Measurements from ENCODE around the gene NR2C2. TPM values are rescaled to one million over a fixed set of nuclear protein-coding genes. Genes with fewer than 3 reads are reported as not detected.

The NR2C2 gene
- 10 to 100 TPM; 37.7 to 41.9 TPM for total RNA-seq
- 10 to 100 TPM; 52.6 to 65.4 (median 57.2) TPM for polyA plus RNA-seq (ENCODE audit: insufficient read length in 6 of 6)
- long read RNA-seq, donor 1, partial matches to known transcripts: 54 of 57 reads
- long read RNA-seq, donor 1, other reads (novel, unspliced or antisense): 0 of 57 reads
- long read RNA-seq, donor 2, partial matches to known transcripts: 51 of 62 reads
- long read RNA-seq, donor 2, other reads (novel, unspliced or antisense): 6 of 62 reads
- long read RNA-seq, donor 3, partial matches to known transcripts: 0 of 7 reads
- long read RNA-seq, donor 3, other reads (novel, unspliced or antisense): 0 of 7 reads
- long read RNA-seq, donor 4, partial matches to known transcripts: 0 of 1 reads
- long read RNA-seq, donor 4, other reads (novel, unspliced or antisense): 1 of 1 reads
- long read RNA-seq, donor 5, partial matches to known transcripts: 0 of 3 reads
- long read RNA-seq, donor 5, other reads (novel, unspliced or antisense): 0 of 3 reads
- long read RNA-seq, donor 6, partial matches to known transcripts: 18 of 26 reads
- long read RNA-seq, donor 6, other reads (novel, unspliced or antisense): 7 of 26 reads
- long read RNA-seq, donor 7, partial matches to known transcripts: 40 of 41 reads
- long read RNA-seq, donor 7, other reads (novel, unspliced or antisense): 0 of 41 reads
- long read RNA-seq, donor 8, partial matches to known transcripts: 0 of 7 reads
- long read RNA-seq, donor 8, other reads (novel, unspliced or antisense): 0 of 7 reads
- long read RNA-seq, donor 9: 0 reads
- long read RNA-seq, donor 10: 0 reads
- long read RNA-seq, donor 11, partial matches to known transcripts: 24 of 95 reads
- long read RNA-seq, donor 11, other reads (novel, unspliced or antisense): 66 of 95 reads
- long read RNA-seq, donor 12, partial matches to known transcripts: 0 of 6 reads
- long read RNA-seq, donor 12, other reads (novel, unspliced or antisense): 0 of 6 reads

DNA sequence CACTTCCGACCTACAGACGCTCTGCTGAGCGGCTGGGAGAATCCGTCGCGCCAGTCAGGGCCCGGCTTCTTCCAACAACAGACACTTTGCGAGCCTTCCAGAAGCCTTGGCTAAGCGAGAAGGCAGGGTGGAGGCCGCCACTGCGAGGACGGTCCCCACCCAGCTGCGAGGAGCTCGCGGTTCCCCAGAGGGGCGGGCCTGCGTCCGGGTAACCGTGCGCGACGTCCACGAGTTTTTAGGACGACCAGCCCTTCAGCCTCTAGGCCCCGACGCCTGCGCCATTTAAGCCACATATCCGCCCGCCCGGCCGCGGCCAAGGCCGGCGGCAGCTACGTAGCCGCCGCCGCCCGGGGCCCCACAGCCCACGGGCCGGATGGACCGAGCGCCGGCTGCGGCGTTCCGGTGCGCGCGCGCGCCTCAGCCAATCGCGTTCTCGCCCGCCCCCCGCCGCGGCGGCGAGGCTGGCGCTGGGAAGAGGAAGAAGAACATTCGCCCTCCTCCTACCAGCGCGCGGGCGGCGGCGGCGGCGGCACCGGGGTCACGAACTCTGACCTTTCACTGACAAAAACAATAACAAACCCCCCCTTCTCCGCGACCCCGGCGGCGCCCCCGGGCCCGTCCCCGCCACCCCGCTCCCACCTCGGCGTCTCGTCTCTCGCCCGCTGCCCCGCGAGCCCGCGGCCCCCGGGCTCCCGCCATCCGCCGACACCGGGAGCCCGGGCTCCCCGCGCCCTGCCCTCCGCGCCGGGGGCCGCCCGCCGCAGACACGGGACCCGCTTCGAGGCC lies at the start of gene NR2C2:
Gene NR2C2, plus strand, starts transcription at position 484 of the 786 bp plus-strand sequence. CDS start 56,332 bp downstream, outside the sequence.
- Histone ChIP-seq H3K27ac (peak within 1 kb of the TSS; percentile 97 to 99), H3K9me3 (no peaks in the 10 kb centered on the region), H3K4me3 (peak within 1 kb of the TSS; percentile 81), H3K4me1 (peaks cover 16 to 39% of the 10 kb centered on the region in 2 donors), H3K27me3 (no peaks in the 10 kb centered on the region), H3K36me3 (peaks cover 0 to 28% of the 10 kb centered on the region in 2 donors)
- intact Hi-C loops (cut with DNase I): no loop called here
- peak; percentile 74 for ATAC-seq
- peak; percentile 80 to 97 (median 90) for DNase-seq
- TF ChIP-seq, protein P1, sequence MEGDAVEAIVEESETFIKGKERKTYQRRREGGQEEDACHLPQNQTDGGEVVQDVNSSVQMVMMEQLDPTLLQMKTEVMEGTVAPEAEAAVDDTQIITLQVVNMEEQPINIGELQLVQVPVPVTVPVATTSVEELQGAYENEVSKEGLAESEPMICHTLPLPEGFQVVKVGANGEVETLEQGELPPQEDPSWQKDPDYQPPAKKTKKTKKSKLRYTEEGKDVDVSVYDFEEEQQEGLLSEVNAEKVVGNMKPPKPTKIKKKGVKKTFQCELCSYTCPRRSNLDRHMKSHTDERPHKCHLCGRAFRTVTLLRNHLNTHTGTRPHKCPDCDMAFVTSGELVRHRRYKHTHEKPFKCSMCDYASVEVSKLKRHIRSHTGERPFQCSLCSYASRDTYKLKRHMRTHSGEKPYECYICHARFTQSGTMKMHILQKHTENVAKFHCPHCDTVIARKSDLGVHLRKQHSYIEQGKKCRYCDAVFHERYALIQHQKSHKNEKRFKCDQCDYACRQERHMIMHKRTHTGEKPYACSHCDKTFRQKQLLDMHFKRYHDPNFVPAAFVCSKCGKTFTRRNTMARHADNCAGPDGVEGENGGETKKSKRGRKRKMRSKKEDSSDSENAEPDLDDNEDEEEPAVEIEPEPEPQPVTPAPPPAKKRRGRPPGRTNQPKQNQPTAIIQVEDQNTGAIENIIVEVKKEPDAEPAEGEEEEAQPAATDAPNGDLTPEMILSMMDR (IDR thresholded peaks at IDR 0.05): no peak

- H3K27ac ChIP-seq: no peak overlapping the region
- H3K9me3 ChIP-seq: no peaks in the 10 kb centered on the region
- TF ChIP-seq, protein P1 (IDR thresholded peaks at IDR 0.05): no peak
- peaks cover 0 to 28% of the 10 kb centered on the region in 2 donors for H3K36me3 ChIP-seq
- no peak for DNase-seq
- H3K27me3 ChIP-seq: no peaks in the 10 kb centered on the region
- H3K4me3 ChIP-seq: no peak overlapping the region
- ATAC-seq: no peak
- no peaks in the 10 kb centered on the region for H3K4me1 ChIP-seq
- intact Hi-C loops (cut with DNase I): no loop called here
Measured at GRCh38 chr3:14898929-14899328, 48.5 kb upstream of the NR2C2 start.

- ATAC-seq: no peak
- Histone ChIP-seq H3K27me3 (no peaks in the 10 kb centered on the region), H3K9me3 (no peaks in the 10 kb centered on the region), H3K36me3 (peaks cover 0 to 28% of the 10 kb centered on the region in 2 donors), H3K4me1 (no peaks in the 10 kb centered on the region), H3K27ac (no peak overlapping the region), H3K4me3 (no peak overlapping the region)
- intact Hi-C loops (cut with DNase I): no loop called here
- DNase-seq: no peak
- TF ChIP-seq, protein P1 (IDR thresholded peaks at IDR 0.05): no peak
Measured at GRCh38 chr3:14899993-14900618, 47.3 kb upstream of the NR2C2 start.

DNA sequence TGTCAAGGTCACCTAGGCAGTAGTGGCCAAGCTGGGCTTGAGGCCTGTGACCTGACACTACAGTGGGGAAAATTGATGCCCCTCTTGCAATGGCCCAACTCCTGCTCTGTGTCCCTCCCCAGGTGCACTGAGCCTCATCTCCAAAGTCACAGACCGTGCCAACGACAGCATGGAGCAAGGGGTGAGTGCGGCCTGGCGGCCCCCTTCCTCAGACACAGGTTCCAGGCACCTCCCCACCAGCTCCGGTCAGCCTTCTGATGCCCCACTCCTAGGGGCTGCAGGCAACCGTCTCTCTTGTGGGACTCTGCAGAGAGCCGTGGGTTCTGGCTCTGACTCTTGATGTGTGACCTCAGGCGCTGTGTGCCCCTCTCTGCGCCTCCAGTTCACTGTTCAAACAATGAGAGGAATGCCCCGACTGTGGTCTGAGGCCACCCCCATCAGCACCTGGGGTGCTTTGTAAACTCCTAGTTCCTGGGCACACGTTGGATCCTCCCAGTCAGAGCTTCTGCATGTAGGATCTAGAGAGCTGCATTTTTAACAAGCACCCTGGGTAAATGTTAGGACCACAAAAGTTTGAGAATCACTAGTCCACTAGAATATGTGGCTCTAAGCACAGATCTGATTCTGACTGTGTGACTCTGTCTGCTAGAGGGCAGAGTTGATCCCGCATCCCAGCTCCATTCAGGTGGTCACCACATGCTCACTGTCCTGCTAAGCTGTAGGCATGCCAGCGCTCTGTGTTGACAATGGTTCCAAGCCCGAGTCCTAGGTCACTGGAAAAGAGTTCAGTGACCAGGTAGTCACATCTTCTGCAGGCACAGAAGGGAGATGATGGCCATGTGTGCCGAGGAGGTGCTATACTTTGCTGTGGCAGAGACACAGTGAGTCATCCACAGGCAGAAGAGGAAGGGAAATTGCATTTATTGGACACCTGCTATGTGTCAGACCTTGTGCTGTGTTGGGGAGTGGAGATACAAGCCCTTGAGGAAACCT lies 46.2 kb upstream of the NR2C2 start:
- Histone ChIP-seq H3K27ac (no peak overlapping the region), H3K36me3 (peaks cover 0 to 28% of the 10 kb centered on the region in 2 donors), H3K4me3 (no peak overlapping the region), H3K9me3 (no peaks in the 10 kb centered on the region), H3K4me1 (no peaks in the 10 kb centered on the region), H3K27me3 (no peaks in the 10 kb centered on the region)
- no peak for ATAC-seq
- TF ChIP-seq, protein P1 (IDR thresholded peaks at IDR 0.05): no peak
- intact Hi-C loops (cut with DNase I): no loop called here
- no peak for DNase-seq
